GM12891 (cell line): ENCODE measurements around the gene PRKACG.

Experiments used
- PAX5 ChIP-seq: IDR thresholded peaks from 2 replicates; pipeline ENCODE4 v1.6.1; 2011; ENCODE audit warnings: low read length, moderate library complexity, mild to moderate bottlenecking; ENCODE audit not compliant: insufficient read depth, severe bottlenecking
- POLR2A ChIP-seq: IDR thresholded peaks from 2 replicates; pipeline ENCODE4 v1.6.1; 2011; ENCODE audit warnings: low read depth, low read length, control low read depth
- POLR2AphosphoS5 ChIP-seq: IDR thresholded peaks from 2 replicates; pipeline ENCODE4 v1.6.1; 2011; ENCODE audit warnings: low read depth, low read length, control low read depth
- POU2F2 ChIP-seq: IDR thresholded peaks from 2 replicates; pipeline ENCODE4 v1.6.1; 2011; ENCODE audit warnings: low read depth, mild to moderate bottlenecking, control low read depth, low read length, moderate library complexity
- SPI1 ChIP-seq: IDR thresholded peaks from 2 replicates; pipeline ENCODE4 v1.6.1; 2011; ENCODE audit warnings: low read depth, low read length, control low read depth
- TAF1 ChIP-seq: IDR thresholded peaks from 2 replicates; pipeline ENCODE4 v1.6.1; 2011; ENCODE audit warnings: low read depth, low read length, control low read depth

GRCh38 chr9:68997666-68998065 lies 16.2 kb downstream of the PRKACG start:
- TF ChIP-seq POLR2A (no peak), POLR2AphosphoS5 (no peak), TAF1 (no peak), SPI1 (no peak), PAX5 (no peak), POU2F2 (no peak)
